Kidney (tissue), 14 donors: Measurements from ENCODE around the gene PPP1R14C. TPM values are rescaled to one million over a fixed set of nuclear protein-coding genes. Genes with fewer than 3 reads are reported as not detected.

Experiments
- DNase-seq, 5 donors: peaks; one replicate each; pipeline ENCODE4 v3.0.0-alpha.2; 2013 to 2020
- FAIRE-seq: peaks from 2 replicates; lab custom pipeline; 2012; peaks lifted over from hg19 to GRCh38; lab: Jason Lieb, UNC
- H3K27ac ChIP-seq, 2 donors: one replicate each; pipeline ENCODE4 v1.7.0; 2013; ENCODE audit warnings: low read depth in 2 of 2, low read length in 2 of 2, inconsistent platforms in 1 of 2
- H3K27me3 ChIP-seq: one replicate; pipeline ENCODE4 v1.7.1; 2013; ENCODE audit warnings: low read length, inconsistent platforms; ENCODE audit not compliant: control insufficient read depth, insufficient read depth
- H3K36me3 ChIP-seq, 3 donors: one replicate each; pipeline versions ENCODE4 v1.7.0 to v1.7.1; 2013; ENCODE audit warnings: low read length in 3 of 3, control low read depth in 1 of 3, inconsistent platforms in 1 of 3; ENCODE audit not compliant: insufficient read depth in 3 of 3, control insufficient read depth in 2 of 3
- H3K4me1 ChIP-seq, 3 donors: one replicate each; pipeline versions ENCODE4 v1.7.0 to v1.7.1; 2013; ENCODE audit warnings: low read length in 3 of 3, inconsistent platforms in 1 of 3, low read depth in 1 of 3; ENCODE audit not compliant: control insufficient read depth in 2 of 3, insufficient read depth in 2 of 3
- H3K4me3 ChIP-seq, 3 donors: one replicate each; pipeline versions ENCODE4 v1.7.0 to v1.8.1; 2013; ENCODE audit warnings: low read length in 3 of 3, control low read depth in 1 of 3, inconsistent platforms in 1 of 3
- H3K9ac ChIP-seq, 3 donors: one replicate each; pipeline versions ENCODE4 v1.7.0 to v1.7.1; 2013; ENCODE audit warnings: low read length in 3 of 3, control low read depth in 1 of 3, inconsistent platforms in 1 of 3
- H3K9me3 ChIP-seq, 3 donors: one replicate each; pipeline versions ENCODE4 v1.7.0 to v1.7.1; 2013; ENCODE audit warnings: low read length in 3 of 3, control low read depth in 1 of 3, inconsistent platforms in 1 of 3; ENCODE audit not compliant: control insufficient read depth in 2 of 3, insufficient read depth in 1 of 3
- CTCF ChIP-seq: IDR thresholded peaks from 3 replicates; pipeline ENCODE4 v1.5.1; 2012; ENCODE audit warnings: mild to moderate bottlenecking, moderate library complexity, borderline replicate concordance; ENCODE audit not compliant: insufficient read depth; ENCODE audit errors: extremely low read depth
- intact Hi-C: fragments of 100-400 bp; cut with DNase I; formaldehyde crosslinking; loops from one replicate; pipeline ENCODE4 v1.11.1; 2022
- polyA plus RNA-seq: library from polyadenylated mRNA; stranded (reverse); fragments of 350-450 nt; fragmentation: Illumina TruSeq; extraction: RNeasy Lipid Tissue Mini Kit (QIAGEN cat#74804); gene quantifications from one replicate; pipeline ENCODE4 v1.2.3, GENCODE V29; 2014; ENCODE audit warnings: low read depth, low replicate concordance; ENCODE audit not compliant: insufficient read depth
- total RNA-seq: library from RNA; stranded (reverse); fragmentation: NEBNext Ultra II Directional; extraction: Animal tissue kit (Norgen Biotek cat#: 25700); gene quantifications from one replicate; pipeline ENCODE4 v1.2.1, GENCODE V29; 2021
- donor health status: control.
- donor health status: control.
- donor health status: control.
- donor health status: control.
- donor health status: control.
- donor health status: DM: yes; HTN: yes; CAD: no.
- donor health status: Normal renal cell carcinoma (clear cell type).

Gene PPP1R14C
- total and polyA plus RNA-seq, 2 donors from 2014 or later, result 6.5 to 15.8 TPM

GRCh38 chr6:150280703-150281102 is 137.9 kb downstream of the PPP1R14C start:
- FAIRE-seq, result no peak
- H3K9me3 ChIP-seq, result no peaks in the 10 kb centered on the region
- no peaks in the 10 kb centered on the region for H3K27me3 ChIP-seq
- H3K9ac ChIP-seq, result no peak overlapping the region
- intact Hi-C loops, result no loop called here
- no peaks in the 10 kb centered on the region for H3K36me3 ChIP-seq
- H3K27ac ChIP-seq, result no peak overlapping the region
- TF ChIP-seq CTCF, result no peak
- H3K4me3 ChIP-seq, result no peak overlapping the region
- DNase-seq, result no peak
- no peaks in the 10 kb centered on the region for H3K4me1 ChIP-seq

- H3K9ac ChIP-seq, result no peak overlapping the region
- intact Hi-C loops, result no loop called here
These were observed 138.9 kb downstream of the PPP1R14C start for GRCh38 chr6:150281767-150282166.

GRCh38 chr6:150282806-150283205 is 140.0 kb downstream of the PPP1R14C start:
- DNase-seq, result no peak
- no peak overlapping the region for H3K4me3 ChIP-seq
- TF ChIP-seq CTCF, result no peak
- no peak overlapping the region for H3K27ac ChIP-seq
- no peak for FAIRE-seq
- no peaks in the 10 kb centered on the region for H3K36me3 ChIP-seq
- no peaks in the 10 kb centered on the region for H3K4me1 ChIP-seq
- intact Hi-C loops, result no loop called here
- no peaks in the 10 kb centered on the region for H3K27me3 ChIP-seq
- no peak overlapping the region for H3K9ac ChIP-seq
- no peaks in the 10 kb centered on the region for H3K9me3 ChIP-seq

More at GRCh38 chr6:150281767-150282166, 138.9 kb downstream of the PPP1R14C start:
- no peak for TF ChIP-seq CTCF
- no peak overlapping the region for H3K4me3 ChIP-seq
- FAIRE-seq (no peak), DNase-seq (no peak)
- H3K27me3 ChIP-seq, result no peaks in the 10 kb centered on the region
- no peaks in the 10 kb centered on the region for H3K4me1 ChIP-seq
- no peaks in the 10 kb centered on the region for H3K36me3 ChIP-seq
- H3K27ac ChIP-seq, result no peak overlapping the region
- H3K9me3 ChIP-seq, result no peaks in the 10 kb centered on the region

- no peak for DNase-seq
- intact Hi-C loops, result no loop called here
- Histone ChIP-seq H3K36me3 (no peaks in the 10 kb centered on the region), H3K27ac (no peak overlapping the region), H3K4me1 (no peaks in the 10 kb centered on the region), H3K9me3 (no peaks in the 10 kb centered on the region), H3K27me3 (no peaks in the 10 kb centered on the region), H3K9ac (no peak overlapping the region), H3K4me3 (no peak overlapping the region)
- TF ChIP-seq CTCF, result no peak
- no peak for FAIRE-seq
These were observed 143.6 kb downstream of the PPP1R14C start for GRCh38 chr6:150286460-150286859.
